NCI-H1417 (cell line): Measurements from ENCODE around the gene DENND2A.
A peak's percentile ranks its signal among the peaks of the same experiment; 100 is the strongest.
"Not testable (repeated sequence)": the region's sequence is repeated elsewhere in the genome, so short reads cannot be mapped to it uniquely, and the experiment has no call there.

ENCODE experiments used
- DNase-seq, 3 experiments: peaks; one replicate each; lab custom pipeline; 2025; lab: John Stamatoyannopoulos, UW

DENND2A gene

DNA sequence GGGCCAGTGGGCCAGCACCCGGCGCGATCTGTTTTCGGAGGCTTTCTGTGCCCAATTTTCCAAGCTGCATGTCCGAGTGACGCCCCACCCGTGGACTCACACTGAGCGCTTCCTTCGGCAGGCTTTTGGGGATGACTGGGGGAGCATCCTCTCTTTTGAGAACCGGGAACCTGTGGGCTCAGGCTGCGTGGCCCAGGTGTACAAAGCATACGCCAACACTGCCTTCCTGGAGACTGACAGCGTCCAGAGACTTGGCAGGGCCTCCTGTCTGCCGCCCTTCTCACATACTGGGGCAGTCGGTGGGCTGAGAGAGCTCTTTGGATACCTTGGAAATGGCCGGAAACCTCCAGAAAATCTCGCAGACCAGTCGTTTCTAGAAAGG is 33.2 kb upstream of the DENND2A start:
- DNase-seq: no peak

DNA sequence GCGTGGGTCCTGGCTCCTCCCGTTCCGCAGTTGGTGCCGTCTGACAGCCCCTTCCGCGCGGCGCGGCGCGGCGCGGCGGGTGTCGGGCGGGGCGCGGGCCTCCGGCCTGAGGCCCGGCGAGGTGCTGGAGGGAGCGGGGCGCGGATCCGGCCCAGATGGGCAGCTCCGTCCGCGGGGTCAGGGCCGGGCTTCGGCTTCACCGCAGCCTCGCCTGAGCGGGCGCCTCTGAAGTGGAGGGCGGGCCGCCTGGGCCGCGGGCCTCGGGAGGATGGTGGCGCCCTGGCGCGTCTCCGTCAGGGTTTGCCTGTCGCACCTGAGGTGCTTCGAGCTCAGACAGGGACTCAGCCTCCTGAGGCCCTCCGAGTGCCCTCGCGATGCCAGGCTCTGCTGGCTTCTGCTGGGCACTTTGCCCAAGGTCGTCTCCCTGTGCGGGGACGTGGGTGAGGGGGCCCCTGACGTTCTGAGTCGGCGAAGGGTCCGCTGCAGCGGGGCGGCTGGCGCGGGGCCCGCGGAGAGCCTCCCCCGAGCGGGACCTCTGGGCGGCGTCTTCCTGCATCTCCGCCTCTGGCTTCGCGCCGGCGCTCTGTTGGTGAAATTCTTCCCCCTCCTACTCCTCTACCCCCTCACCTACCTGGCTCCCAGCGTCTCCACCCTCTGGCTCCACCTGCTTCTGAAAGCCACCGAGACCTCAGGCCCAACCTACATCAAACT is 32.6 kb upstream of the DENND2A start:
- peak; percentile 83 to 95 (median 88) for DNase-seq

DNA sequence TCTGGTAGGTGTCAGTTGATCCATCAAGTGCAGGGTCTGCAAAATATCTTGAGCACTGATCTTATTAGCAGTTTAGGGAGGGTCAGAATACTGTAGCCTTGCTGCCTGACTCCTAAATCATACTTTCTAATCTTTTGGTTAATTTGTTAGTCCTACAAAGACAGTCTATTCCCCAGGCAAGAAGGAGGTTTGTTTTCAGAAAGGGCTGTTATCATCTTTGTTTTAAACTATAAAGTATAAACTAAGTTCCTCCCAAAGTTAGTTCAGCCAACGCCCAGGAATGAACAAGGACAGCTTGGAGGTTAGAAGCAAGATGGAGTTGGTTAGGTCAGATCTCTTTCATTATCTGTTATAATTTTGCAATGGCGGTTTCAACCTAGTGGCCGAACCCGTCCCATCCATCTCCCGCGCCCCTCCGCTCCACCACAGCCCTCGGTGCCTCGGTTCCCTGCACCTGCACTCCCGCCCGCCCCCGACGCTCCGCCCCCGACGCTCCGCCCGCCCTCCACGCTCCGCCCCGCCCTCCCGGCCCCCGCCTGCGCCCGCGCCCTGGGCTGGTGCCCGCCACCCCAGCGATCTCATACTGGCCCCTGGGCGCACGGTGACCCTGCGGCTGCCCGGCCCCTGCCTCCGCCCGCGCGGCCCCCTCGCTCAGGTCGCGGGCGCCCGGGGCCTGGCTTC is 31.9 kb upstream of the DENND2A start, which contains the start of gene ADCK2:
Gene ADCK2 (plus strand): TSS at position 564 of the 681 bp plus-strand sequence. CDS start 386 bp downstream, outside the sequence.
- peak; percentile 68 to 93 (median 86) for DNase-seq

DNA sequence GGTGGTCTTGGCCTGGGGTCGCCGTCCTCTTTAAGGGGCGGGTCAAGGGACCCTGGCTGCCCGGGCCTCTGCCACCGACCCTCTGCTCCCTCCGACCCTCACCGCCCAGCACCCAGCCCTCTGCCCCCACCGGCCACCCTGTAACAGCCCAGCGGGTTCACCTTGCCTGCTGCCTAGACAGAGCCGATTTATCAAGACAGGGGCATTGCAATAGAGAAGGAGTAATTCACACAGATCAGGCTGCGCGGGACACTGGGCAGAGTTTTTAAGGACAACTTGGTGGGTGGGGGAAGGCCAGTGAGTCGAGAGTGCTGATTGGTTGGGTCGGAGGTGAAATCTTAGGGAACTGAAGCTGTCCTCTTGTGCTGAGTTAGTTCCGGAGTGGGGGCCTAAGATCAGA is 31.4 kb upstream of the DENND2A start:
- no peak for DNase-seq

DNA sequence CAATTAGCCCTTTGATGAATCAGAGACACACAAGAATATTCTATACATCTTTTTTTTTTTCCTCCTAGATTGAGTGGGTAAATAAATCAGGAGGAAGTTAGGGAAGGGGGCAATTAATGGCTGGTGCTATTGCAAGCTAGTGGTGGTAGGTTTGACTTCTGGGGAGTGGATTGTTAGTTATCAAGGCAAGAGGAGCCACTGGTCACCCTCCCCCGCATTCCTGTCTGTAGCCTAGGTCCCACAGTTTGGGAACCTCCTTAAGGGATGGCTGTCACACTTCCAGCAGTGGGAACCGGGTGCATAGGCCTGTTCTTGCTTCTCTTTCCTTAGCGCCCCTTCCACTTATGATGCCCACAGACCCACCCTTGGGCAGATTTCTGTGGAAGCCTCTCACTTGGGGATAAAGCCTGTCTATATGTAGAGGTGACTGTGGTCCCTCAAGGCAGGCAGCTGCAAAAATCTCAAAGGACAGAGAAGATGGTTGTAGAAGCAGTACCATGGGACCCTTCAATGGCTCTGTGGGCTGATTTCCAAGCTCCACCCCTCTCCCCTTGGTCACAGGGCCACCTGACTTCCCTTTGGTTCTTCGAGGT is 29.8 kb upstream of the DENND2A start:
- no peak for DNase-seq

DNA sequence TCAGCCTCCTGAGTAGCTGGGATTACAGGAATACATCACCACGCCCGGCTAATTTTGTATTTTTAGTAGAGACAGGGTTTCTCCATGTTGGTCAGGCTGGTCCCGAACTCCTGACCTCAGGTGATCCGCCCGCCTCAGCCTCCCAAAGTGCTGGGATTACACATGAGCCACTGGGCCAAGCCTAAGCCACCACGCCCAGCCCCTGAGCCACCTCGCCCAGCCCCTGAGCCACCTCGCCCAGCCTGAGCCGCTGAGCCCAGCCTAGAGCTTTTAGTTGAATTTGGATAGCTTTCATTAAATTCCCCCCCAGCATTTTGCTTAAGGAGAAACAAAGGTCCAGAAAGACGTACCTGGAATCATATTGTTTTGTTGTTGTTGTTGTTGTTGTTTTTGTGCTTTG is 29.2 kb upstream of the DENND2A start:
- not testable (repeated sequence) for DNase-seq

DNA sequence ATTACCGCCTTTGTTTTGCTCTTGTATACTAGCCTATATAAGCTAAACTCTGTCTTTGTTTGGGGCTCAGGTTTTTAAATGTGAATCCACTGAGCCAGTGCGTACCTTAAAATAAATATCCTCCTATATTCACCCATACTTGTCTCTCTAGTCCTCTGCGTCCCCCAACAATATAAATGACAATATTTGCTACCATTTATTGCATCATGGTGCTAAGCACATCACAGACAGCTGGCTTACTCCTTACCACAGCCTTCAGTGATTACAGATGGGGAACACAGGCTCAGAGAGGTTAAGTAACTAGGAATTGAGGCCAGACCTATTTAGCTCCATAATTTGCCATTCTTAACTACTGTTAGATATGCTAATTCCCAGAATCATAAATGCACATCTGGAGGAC is 28.7 kb upstream of the DENND2A start:
- no peak for DNase-seq

DNA sequence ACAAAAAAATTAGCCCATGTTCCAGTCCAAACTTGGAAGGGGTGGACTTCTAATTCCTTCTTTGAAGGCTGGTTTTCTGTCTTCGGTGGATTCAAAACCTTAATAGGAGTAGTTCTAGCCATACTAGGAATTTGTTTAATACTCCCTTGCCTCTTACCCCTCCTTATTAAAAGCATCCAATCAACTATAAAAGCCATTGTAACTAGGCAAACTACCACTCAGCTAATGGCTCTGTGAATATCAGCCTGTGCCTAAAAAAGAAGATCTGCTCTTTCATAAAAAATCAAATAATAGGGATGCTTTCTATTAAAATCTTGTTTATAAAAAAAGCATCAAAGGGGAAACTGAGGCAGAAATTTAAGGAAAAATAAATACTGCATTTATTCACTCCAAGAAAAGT is 28.0 kb upstream of the DENND2A start:
- DNase-seq: no peak

DNA sequence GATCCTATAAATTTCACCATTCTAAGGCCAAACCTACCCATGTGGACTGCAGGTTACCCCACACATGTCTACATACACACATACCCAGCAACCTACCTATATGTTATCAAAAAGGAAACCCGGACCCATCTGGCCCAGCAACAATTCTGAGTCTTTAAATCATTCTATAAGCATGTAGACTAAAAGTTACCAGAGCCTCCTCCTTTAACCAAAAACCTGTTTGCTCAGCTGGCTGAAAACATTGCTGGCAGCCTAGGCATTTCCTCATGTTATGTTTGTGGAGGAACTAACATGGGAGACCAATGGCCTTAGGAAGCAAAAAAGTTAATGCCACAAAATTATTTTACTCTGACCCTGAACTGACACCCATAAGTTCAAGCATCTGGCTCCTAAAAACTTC is 26.9 kb upstream of the DENND2A start:
- DNase-seq: no peak

DNA sequence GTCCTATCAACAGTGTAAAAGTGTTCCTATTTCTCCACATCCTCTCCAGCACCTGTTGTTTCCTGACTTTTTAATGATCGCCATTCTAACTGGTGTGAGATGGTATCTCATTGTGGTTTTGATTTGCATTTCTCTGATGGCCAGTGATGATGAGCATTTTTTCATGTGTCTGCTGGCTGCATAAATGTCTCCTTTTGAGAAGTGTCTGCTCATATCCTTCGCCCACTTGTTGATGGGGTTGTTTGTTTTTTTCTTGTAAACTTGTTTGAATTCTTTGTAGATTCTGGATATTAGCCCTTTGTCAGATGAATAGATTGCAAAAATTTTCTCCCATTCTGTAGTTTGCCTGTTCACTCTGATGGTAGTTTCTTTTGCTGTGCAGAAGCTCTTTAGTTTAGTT is 22.3 kb upstream of the DENND2A start:
- DNase-seq: not testable (repeated sequence)

DNA sequence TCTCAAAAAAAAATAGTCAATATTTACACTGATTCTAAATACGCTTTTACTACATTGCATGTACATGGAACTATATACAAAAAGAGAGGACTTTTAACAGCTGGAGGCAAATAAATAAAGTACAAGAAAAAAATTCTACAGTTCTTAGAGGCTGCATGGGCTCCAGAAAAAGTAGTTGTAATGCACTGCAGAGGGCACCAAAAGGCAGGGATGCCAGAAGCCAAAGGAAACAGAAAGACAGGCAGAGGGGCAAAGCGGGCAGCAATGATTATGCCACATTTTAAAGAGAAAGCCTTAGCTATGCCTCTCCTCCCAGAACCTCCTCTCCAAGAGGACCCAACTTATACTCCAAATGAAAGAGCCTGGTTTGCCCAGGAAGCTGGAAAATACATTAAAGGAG is 20.5 kb upstream of the DENND2A start:
- DNase-seq: peak in 1 of 3 experiments; percentile 23

DNA sequence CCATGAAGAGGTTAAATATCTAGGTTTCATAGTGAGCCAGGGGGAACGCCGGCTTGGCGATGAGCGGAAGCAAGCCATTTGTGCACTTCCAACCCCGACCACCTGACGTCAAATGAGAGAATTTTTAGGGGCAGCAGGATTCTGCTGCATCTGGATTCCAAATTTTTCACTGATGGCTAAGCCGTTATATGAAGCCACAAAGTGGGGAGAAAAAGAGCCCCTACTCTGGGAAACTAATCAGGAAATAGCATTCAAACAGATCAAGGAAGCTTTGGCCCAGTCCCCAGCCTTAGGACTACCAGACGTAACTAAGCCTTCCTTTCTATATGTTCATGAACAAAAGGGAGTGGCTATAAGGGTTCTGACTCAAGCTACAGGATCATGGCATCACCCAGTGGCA is 19.2 kb upstream of the DENND2A start:
- no peak for DNase-seq

DNA sequence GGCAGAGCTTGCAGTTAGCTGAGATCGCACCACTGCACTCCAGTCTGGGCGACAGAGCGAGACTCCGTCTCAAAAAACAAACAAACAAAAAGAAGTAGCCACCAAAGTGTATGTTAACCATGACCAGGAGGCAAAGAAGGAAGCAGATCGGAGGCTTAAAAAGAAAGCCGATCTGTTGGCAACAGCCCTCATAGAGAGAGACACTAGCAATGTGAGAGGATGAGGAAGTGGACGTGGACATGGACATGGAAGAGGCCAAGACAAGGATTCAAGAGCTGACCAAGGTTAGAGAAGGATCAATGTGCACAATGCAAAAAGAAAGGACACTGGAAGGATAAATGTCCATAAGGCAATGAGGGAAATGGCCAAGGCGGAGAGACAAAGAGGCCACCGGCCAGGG is 17.3 kb upstream of the DENND2A start:
- DNase-seq: no peak

DNA sequence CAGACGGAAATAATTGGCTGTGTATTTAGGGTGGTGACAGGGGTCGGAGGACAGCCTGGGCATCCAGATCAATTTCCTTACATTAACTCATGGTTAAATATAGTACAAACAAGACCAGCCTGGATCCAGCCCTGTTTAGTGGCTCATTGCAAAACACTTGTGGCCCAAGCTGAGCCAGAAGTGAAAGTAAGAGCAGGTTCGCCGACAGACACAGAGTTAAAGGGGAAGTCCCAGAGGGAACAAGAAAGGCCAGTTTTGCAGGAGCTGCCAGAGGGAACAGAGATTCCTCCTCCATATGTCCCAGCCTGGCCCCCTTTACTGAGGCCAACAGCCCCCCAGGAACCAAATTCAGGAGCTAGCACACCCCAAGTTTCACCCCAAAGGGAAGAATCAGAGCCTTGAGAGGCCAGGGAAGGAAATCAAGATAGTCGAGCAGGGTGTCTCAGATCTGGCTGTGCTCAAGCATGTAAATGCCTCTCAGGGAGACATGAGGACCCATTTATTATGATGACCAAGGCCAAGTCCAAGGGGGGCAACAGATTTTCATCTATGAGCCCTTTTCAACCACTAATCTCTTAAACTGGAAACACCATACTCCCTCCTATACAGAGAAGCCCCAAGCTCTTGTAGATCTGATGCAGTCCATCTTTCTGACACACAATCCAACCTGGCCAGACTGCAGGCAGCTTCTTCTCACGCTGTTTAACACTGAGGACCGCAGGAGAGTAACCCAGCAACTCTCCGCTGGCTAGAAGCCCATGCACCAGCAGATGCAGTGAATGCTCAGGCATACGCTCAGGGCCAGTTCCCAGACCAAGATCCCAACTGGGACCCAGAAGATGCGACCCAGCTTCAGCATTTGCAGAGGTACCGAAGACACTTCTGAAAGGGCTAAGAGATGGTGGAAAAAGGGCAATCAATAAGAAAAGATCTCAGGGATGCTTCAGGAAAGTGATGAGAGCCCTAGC is 16.2 kb upstream of the DENND2A start:
- peak in 1 of 3 experiments; percentile 27 for DNase-seq

DNA sequence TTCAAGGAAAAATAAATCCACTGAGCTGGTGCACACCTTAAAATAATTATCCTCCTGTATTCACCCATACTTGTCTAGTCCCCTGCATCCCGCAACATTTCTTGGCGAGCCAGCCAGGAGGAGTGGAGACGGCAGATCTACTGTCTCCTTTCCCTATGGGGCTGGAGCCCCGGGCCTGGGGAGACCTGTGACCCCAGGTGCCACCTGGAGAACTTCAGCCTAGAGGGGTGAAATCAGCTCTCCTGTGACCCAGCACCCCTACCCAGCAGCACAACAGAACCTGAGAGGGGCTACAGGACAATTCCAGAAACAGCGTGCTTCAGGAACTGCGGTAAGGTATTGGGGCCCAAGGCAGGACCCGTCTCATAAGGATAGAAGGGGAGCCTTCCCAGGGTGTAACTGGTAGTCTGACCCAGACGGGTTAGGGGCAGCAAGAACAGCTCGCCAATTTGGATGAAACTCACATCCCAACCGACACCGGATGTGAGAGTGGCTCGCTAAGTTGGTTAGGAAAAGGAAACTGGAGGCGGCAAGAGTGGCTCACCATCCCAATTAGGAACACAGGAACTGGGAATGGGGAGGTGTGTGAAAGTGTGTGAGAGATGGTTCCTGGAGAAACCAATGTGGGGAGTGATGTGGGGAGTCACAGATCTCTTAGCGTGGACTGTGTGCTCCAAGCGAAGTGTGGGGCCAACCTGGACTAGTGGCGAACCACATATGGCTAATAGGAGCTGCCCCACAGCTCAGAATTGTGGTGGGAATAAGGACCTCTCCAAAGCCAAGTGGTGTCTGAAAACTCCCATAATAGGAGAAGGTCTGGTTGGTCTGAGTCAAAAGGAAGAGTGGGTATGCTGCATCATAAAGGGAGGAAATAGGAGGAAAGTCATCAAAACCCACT is 15.1 kb upstream of the DENND2A start:
- DNase-seq: no peak

DNA sequence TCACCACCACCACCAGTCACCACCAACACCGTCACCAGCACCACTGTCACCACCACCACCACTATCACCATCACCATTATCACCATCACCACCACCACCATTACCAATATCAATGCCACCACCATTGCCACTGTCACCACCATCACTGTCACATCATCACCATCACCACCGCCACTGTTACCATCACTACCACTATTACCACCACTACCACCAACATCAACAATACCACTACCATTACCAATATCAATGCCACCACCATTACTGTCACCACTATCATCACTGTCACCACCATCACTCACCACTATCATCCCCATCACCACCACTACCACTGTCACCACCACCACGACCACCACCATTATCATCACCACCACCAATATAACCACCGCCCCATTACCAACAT is 14.0 kb upstream of the DENND2A start:
- DNase-seq: no peak

DNA sequence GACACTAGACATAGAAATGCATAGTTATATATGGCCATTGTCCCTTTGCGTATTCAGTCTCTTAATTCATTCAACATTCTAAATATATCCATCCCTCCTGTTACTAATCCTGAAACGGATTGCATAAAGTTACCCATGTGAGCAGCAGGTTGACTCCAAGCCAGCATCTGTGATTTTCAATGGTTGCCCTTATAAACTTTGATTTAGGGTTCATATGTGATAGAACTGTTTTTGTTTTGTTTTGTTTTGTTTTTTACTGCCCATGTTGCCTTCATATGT is 13.4 kb upstream of the DENND2A start:
- DNase-seq: no peak

DNA sequence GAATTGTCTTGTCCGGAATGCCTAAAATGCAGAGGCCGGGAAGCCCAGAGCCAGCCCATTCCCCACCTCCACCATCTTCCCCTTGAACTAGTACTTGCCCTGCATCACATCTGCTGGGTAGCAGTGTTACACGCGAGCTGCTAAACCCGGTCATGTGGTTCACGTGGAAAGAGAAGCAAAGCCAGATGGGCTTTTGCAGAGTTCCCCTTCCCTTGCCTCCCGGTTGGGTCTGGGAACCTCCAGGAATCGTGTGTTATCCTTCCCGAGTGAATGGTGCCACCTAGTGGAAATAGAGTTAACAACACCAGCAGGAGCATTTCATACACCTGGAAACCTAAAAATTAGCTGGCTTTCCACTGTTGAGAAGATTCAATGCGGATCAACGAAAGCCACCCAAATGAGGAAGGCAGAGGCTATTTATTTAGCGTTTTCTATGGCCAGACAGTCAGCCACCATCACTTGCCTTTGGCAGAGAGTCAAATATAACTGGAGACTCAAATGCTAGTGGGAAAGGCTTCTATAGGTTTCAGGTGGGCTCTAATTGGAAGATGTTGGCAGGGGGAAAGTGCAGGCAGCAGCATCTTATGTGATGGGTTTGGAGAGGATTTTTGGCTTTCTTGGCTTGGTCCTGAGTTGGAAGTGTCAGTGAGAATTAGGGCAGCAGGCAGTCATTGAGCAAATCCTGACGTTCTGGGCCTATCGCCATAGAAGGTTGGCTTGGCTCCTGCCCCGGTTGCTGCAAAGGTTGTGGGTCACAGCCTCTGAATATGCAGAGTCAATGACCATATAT is 12.9 kb upstream of the DENND2A start:
- peak; percentile 78 to 95 (median 91) for DNase-seq

DNA sequence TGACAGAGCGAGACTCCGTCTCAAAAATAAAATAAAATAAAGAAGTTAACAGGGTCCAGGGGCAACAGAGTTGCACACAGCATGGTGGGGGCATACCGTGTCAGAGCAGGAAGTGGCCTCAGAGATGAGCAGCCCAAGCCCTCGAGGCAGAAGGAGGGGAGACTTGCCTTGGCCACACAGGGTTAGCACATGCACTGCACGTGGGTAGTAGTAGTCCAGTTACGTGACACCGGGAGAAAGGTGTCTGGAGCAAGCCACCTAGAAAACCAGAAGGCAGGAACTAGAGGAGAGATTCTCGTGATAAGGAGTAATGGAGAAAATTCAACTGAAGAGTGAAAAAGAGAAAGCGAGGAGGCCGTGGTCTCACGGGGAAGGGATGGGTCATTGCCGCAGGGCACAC is 9.8 kb upstream of the DENND2A start:
- DNase-seq: no peak

DNA sequence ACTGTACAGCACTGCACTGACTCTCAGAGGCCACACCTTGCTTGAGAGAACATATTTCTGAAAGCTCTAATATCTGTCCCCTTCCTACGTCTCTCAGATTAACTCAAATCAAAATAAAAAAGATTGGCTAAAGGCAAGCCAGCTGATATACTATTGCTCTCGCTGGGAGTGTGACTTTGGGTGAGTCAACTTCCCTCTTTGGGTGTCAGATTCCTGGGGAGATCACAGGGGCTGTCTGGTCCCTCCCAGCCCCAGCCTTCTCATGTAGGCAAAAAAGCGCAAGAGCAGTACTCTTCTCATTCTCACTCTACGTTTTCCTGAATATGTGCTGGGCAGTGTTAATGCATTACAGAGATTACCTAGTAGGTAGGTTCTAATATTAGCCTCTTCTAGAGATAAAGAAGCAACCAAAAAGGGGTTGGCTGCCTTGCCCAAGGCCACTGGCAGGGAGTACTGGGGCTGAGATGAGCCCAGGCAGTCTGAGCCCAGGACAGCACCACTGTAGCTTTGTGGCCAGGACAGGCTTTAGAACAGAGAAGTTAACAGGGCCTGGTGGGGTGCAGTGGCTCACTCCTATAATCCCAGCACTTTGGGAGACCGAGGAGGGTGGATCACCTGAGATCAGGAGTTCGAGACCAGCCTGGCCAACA is 9.1 kb upstream of the DENND2A start:
- DNase-seq: no peak
